ENCODE measurements around the gene DENND5A. TPM values are rescaled to one million over a fixed set of nuclear protein-coding genes. Genes with fewer than 3 reads are reported as not detected.

DENND5A gene
- total and polyA plus RNA-seq, 9 of the 15 experiments (the other 6 are each of a cell fraction or from before 2014, with no cell fraction given), result 11.7 to 130 (median 46.3) TPM

- H3K4me3 ChIP-seq, result no peak overlapping the region
- 39% methylated on average over 4 of the region's 4 CpGs for WGBS (ENCODE audit: insufficient coverage, low coverage, missing lambda C conversion rate)
- peak; percentile 62 for ATAC-seq
- FAIRE-seq, result peak; percentile 54
- no peak overlapping the region for H3K4me2 ChIP-seq (ENCODE audit: insufficient read depth, low read length)
- intact Hi-C loops (cut with micrococcal nuclease), result no loop called here
- CTCF ChIA-PET (ENCODE audit: low intra/inter-chr PET ratio), result interaction anchor here (0.6 kb wide), 1 partner anchor 8 kb away, joined by 3 read pairs; no protein-coding TSS in a partner anchor
- no peaks in the 10 kb centered on the region for H3K9me1 ChIP-seq (ENCODE audit: control insufficient read depth, insufficient read depth, low read length)
- POLR2A ChIA-PET, result interaction anchor here (1.0 to 1.8 kb wide), 7 partner anchors 12 to 180 kb away, joined by 3 to 6 read pairs (median 4); partner anchors contain the start of genes DENND5A, IPO7 and ZNF143
- no peak overlapping the region for H3K27ac ChIP-seq (ENCODE audit: extremely low read depth, low read depth, low read length)
- H3K9ac ChIP-seq (ENCODE audit: insufficient read depth in 1 of 2, low read depth in 2 of 2, low read length in 2 of 2), result no peak overlapping the region
- DNase-seq (ENCODE audit: extremely low read depth in 1 of 4, low spot score in 3 of 4), result peak in 1 of 4 experiments; percentile 52
- BruUV-seq (replicated peaks), result no TSS peak
- no peaks in the 10 kb centered on the region for H3K9me3 ChIP-seq (replicated peaks; ENCODE audit: control insufficient read depth, insufficient read depth, low read depth, low read length)
- H3K4me1 ChIP-seq (replicated peaks in 1 of 2; ENCODE audit: control insufficient read depth in 2 of 2, insufficient read depth in 2 of 2, low read length in 2 of 2), result no peaks in the 10 kb centered on the region; a peak in 1 of 5 replicates
- in situ Hi-C loops (cut with MboI), result no loop called here
- no peak overlapping the region for H2AFZ ChIP-seq (ENCODE audit: low read depth, low read length)
- peaks cover 37% of the 10 kb centered on the region; the same call in 2 of the 3 replicates for H3K36me3 ChIP-seq (ENCODE audit: control insufficient read depth, insufficient read depth, low read length)
- H4K20me1 ChIP-seq (replicated peaks; ENCODE audit: control insufficient read depth, insufficient read depth, low read length), result no peaks in the 10 kb centered on the region
- no peaks in the 10 kb centered on the region for H3K79me2 ChIP-seq (ENCODE audit: control insufficient read depth, insufficient read depth, low read length)
- H3K27me3 ChIP-seq (ENCODE audit: control insufficient read depth in 2 of 2, insufficient read depth in 2 of 2, low read length in 2 of 2), result no peaks in the 10 kb centered on the region
- TF ChIP-seq HMBOX1 (IDR thresholded peaks at IDR 0.05), result peak; percentile 98
- TF ChIP-seq KLF6 (CRISPR knock-in tag; IDR thresholded peaks at IDR 0.05; ENCODE audit: borderline replicate concordance), result no peak
- TF ChIP-seq RAD21 (CRISPR knock-in tag; conservative IDR thresholded peaks at IDR 0.05 in 1 of 2, IDR thresholded peaks at IDR 0.05 in 1 of 2), result no peak
- TF ChIP-seq ZKSCAN3 (CRISPR knock-in tag; IDR thresholded peaks at IDR 0.05), result no peak
- TF ChIP-seq POLR3A (IDR thresholded peaks at IDR 0.05; ENCODE audit: borderline replicate concordance, extremely low read depth, insufficient read depth, insufficient read length), result no peak
- no peak for TF ChIP-seq WHSC1 (IDR thresholded peaks at IDR 0.05; ENCODE audit: low read length)
- TF ChIP-seq ZNF511 (CRISPR knock-in tag; IDR thresholded peaks at IDR 0.05), result no peak
- TF ChIP-seq KHSRP (IDR thresholded peaks at IDR 0.05), result no peak
- no peak for TF ChIP-seq YBX1 (IDR thresholded peaks at IDR 0.05)
- no peak for TF ChIP-seq FUS (optimal IDR thresholded peaks at IDR 0.05; ENCODE audit: low read depth, low read length)
- no peak for TF ChIP-seq NCOR1 (IDR thresholded peaks at IDR 0.05)
- TF ChIP-seq ESRRA (IDR thresholded peaks at IDR 0.05; ENCODE audit: borderline replicate concordance, low read depth), result peak; percentile 71; the same call in 1 of the 2 replicates
- peak in 1 of 2 experiments; percentile 16; a peak in 1 of 4 replicates for TF ChIP-seq FOXA3 (CRISPR knock-in tag; conservative IDR thresholded peaks at IDR 0.05 in 1 of 2, IDR thresholded peaks at IDR 0.05 in 1 of 2)
- no peak for TF ChIP-seq NELFE (IDR thresholded peaks at IDR 0.05; ENCODE audit: insufficient read depth, insufficient read length)
- no peak for TF ChIP-seq TCF15 (CRISPR knock-in tag; IDR thresholded peaks at IDR 0.05)
- TF ChIP-seq STAG1 (CRISPR knock-in tag; IDR thresholded peaks at IDR 0.05; ENCODE audit: borderline replicate concordance), result no peak
- no peak for TF ChIP-seq SMC3 (conservative IDR thresholded peaks at IDR 0.05; ENCODE audit: insufficient read depth, low read depth, low read length)
- TF ChIP-seq ZSCAN32 (CRISPR knock-in tag; IDR thresholded peaks at IDR 0.05), result no peak
- TF ChIP-seq HNRNPH1 (optimal IDR thresholded peaks at IDR 0.05; ENCODE audit: low read depth, low read length), result no peak
- TF ChIP-seq ZNF134 (CRISPR knock-in tag; conservative IDR thresholded peaks at IDR 0.05), result no peak
- TF ChIP-seq ZNF282 (CRISPR knock-in tag; IDR thresholded peaks at IDR 0.05), result no peak
- no peak for TF ChIP-seq HDAC3 (IDR thresholded peaks at IDR 0.05; ENCODE audit: borderline replicate concordance, partially characterized antibody)
- no peak for TF ChIP-seq CTBP1 (IDR thresholded peaks at IDR 0.05; ENCODE audit: borderline replicate concordance)
Measured at GRCh38 chr11:9280655-9281301, 15.6 kb upstream of the DENND5A start.
